ENCODE measurements around the gene SCYL1.

Gene SCYL1

DNA sequence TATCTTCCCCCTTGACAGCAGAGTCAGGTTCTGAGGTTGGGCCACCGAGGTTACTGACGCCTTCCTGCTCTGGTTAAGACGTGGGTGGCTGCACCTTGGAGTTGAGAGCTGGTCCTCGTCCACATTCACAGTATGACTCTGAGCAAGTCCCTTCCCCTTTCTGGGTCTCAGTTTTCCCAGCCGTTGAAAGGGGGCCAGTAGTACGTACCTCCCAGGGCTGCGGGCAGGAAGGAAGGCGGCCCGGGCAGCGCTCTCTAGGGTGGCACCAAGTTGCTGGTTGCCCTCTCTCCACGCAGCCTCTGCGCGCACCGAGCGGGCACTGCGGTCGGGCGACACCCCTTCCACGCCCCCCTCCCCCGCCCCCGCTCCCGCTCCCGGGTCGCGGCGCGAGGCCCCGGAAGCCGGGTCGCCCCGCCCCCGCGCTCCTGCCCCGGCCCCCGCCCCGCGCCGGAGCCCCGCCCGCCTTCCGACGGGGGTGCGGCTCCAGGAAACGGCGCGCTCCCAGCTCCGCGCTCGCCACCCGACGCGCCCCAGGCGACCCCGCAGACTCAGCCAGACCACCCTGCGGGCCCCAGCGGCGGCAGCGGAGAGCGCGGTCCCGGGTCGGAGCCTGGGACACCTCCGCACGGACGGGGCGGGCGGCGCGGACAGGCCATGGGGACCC lies 50.8 kb downstream of the SCYL1 start, which contains the start of gene EHBP1L1:
EHBP1L1 (plus strand) TSS at position 486 of the 664 bp plus-strand sequence. CDS start 250 bp downstream, outside the sequence.
- Histone ChIP-seq H3K79me2 (ENCODE audit: low read length) (peaks cover 70% of the 10 kb centered on the region), H3K4me2 (ENCODE audit: low read depth, low read length) (peak within 1 kb of the TSS; percentile 98), H3K9me3 (replicated peaks; ENCODE audit: insufficient read depth, low read length) (no peaks in the 10 kb centered on the region), H3K9ac (ENCODE audit: low read length) (peak within 1 kb of the TSS; percentile 87), H2AFZ (ENCODE audit: low read length) (0 out of 2 replicates have a peak within 1 kb of the TSS, but pooled peaks have one; percentile 55), H3K9me2 (replicated peaks; ENCODE audit: insufficient read depth, low read length) (no peaks in the 10 kb centered on the region), H3K4me3 (ENCODE audit: low read length) (peak within 1 kb of the TSS; percentile 91), H3K36me3 (replicated peaks; ENCODE audit: insufficient read depth, low read length) (no peaks in the 10 kb centered on the region), H3K27ac (ENCODE audit: low read length) (peak within 1 kb of the TSS; percentile 83), H3F3A (ENCODE audit: insufficient read depth, low read length) (peaks cover 40% of the 10 kb centered on the region), H3K27me3 (replicated peaks; ENCODE audit: insufficient read depth, low read length) (no peaks in the 10 kb centered on the region), H4K20me1 (ENCODE audit: insufficient read depth, low read length) (no peaks in the 10 kb centered on the region), H3K4me1 (ENCODE audit: low read length) (peaks cover 32% of the 10 kb centered on the region)
- TF ChIP-seq, protein P1, sequence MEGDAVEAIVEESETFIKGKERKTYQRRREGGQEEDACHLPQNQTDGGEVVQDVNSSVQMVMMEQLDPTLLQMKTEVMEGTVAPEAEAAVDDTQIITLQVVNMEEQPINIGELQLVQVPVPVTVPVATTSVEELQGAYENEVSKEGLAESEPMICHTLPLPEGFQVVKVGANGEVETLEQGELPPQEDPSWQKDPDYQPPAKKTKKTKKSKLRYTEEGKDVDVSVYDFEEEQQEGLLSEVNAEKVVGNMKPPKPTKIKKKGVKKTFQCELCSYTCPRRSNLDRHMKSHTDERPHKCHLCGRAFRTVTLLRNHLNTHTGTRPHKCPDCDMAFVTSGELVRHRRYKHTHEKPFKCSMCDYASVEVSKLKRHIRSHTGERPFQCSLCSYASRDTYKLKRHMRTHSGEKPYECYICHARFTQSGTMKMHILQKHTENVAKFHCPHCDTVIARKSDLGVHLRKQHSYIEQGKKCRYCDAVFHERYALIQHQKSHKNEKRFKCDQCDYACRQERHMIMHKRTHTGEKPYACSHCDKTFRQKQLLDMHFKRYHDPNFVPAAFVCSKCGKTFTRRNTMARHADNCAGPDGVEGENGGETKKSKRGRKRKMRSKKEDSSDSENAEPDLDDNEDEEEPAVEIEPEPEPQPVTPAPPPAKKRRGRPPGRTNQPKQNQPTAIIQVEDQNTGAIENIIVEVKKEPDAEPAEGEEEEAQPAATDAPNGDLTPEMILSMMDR (IDR thresholded peaks at IDR 0.05; ENCODE audit: low read length) = no peak
- TF ChIP-seq EZH2 (optimal IDR thresholded peaks at IDR 0.05; ENCODE audit: low read depth, low read length) = no peak
- TF ChIP-seq EZH2phosphoT487 (IDR thresholded peaks at IDR 0.05; ENCODE audit: low read length) = no peak
- peak; percentile 76 for DNase-seq

DNA sequence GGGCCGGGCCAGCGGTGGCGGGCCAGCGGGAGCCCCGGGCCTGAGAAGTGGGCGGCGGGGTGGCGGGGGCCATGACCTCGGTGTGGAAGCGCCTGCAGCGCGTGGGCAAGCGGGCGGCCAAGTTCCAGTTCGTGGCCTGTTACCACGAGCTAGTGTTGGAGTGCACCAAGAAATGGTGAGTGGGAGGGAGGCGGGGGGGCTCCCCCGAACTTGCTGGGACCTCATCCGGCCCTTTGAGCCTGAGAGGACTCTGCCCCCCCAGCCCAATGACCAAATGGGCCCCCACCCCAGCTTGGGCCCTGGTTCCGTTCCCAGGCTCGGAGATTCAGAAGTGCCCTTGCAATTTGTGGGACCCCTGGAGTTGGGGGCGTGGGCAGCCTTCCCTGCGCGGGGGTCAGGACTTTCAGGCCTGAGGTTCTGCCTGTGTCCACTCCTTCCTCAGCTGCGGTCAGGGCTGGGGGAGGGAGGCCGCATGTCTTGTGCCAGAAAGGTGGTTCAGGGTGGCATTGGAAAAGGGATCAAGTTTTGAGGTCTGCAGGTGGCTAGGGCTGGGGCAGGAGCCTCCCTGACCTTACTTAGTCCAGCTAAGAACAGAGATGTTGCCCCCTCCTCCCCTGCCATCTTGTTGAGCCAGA lies 51.5 kb downstream of the SCYL1 start:
- Histone ChIP-seq H4K20me1 (ENCODE audit: insufficient read depth, low read length) (no peaks in the 10 kb centered on the region), H2AFZ (ENCODE audit: low read length) (no peak overlapping the region), H3F3A (ENCODE audit: insufficient read depth, low read length) (peaks cover 36% of the 10 kb centered on the region), H3K4me3 (ENCODE audit: low read length) (peak overlapping the region; percentile 91), H3K9me2 (replicated peaks; ENCODE audit: insufficient read depth, low read length) (no peaks in the 10 kb centered on the region), H3K9ac (ENCODE audit: low read length) (peak overlapping the region; percentile 87), H3K9me3 (replicated peaks; ENCODE audit: insufficient read depth, low read length) (no peaks in the 10 kb centered on the region), H3K36me3 (replicated peaks; ENCODE audit: insufficient read depth, low read length) (no peaks in the 10 kb centered on the region), H3K4me1 (ENCODE audit: low read length) (peaks cover 28% of the 10 kb centered on the region), H3K27ac (ENCODE audit: low read length) (peak overlapping the region; percentile 63), H3K27me3 (replicated peaks; ENCODE audit: insufficient read depth, low read length) (no peaks in the 10 kb centered on the region), H3K79me2 (ENCODE audit: low read length) (peaks cover 69% of the 10 kb centered on the region), H3K4me2 (ENCODE audit: low read depth, low read length) (peak overlapping the region; percentile 98)
- TF ChIP-seq EZH2phosphoT487 (IDR thresholded peaks at IDR 0.05; ENCODE audit: low read length) (no peak), EZH2 (optimal IDR thresholded peaks at IDR 0.05; ENCODE audit: low read depth, low read length) (no peak)
- TF ChIP-seq, protein P1 (IDR thresholded peaks at IDR 0.05; ENCODE audit: low read length) = no peak
- DNase-seq = peak; percentile 19

DNA sequence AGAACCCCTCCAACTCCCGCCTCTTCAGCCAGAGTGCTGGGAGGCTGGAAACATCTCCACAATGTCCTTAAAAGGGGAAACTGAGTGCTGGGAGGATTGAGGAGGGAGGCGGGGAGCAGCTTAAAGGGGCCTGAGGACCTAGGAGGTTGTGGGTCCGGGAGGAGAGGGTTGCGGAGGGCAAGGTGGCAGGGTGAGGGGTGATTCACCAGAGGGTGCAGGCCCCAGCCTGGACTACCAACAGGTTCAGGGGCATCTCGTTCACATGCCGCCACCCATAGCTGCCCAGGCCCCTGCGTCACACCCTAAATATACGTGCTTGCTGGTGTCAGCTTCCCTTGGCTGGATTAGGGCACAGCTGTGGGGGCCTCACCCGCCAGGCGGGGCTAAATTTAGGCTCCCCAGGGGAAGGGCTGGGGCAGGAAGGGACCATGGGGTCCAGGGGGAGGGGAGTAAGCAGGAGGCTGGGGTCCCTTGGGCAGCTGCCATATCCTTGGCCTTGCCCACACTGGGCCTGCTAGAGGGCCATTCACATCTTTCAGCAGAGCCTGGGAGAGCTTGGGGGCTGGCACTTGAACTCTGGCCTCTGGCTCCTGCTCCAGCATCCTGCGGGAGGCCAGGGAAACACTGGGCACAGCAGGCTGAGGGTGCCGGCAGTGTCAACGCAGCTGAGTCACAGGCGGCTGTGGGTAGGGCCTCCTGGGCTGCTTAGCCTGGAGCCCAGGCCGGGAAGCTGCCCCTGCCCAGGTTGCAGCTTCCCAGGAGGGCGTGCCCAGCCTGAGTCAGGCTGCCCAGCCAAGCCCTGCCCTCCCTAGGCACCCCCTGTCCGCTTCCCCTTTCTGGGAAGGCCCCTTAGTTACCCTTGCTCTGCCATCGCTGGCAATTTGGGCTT lies 52.2 kb downstream of the SCYL1 start:
- peaks cover 28% of the 10 kb centered on the region for H3F3A ChIP-seq (ENCODE audit: insufficient read depth, low read length)
- peaks cover 62% of the 10 kb centered on the region for H3K79me2 ChIP-seq (ENCODE audit: low read length)
- H3K27ac ChIP-seq (ENCODE audit: low read length) = peak overlapping the region; percentile 63
- DNase-seq = peak; percentile 30
- no peaks in the 10 kb centered on the region for H3K9me2 ChIP-seq (replicated peaks; ENCODE audit: insufficient read depth, low read length)
- TF ChIP-seq, protein P1 (IDR thresholded peaks at IDR 0.05; ENCODE audit: low read length) = no peak
- TF ChIP-seq EZH2 (optimal IDR thresholded peaks at IDR 0.05; ENCODE audit: low read depth, low read length) = no peak
- TF ChIP-seq EZH2phosphoT487 (IDR thresholded peaks at IDR 0.05; ENCODE audit: low read length) = no peak
- peak overlapping the region; percentile 87 for H3K9ac ChIP-seq (ENCODE audit: low read length)
- no peak overlapping the region for H2AFZ ChIP-seq (ENCODE audit: low read length)
- H3K27me3 ChIP-seq (replicated peaks; ENCODE audit: insufficient read depth, low read length) = no peaks in the 10 kb centered on the region
- no peaks in the 10 kb centered on the region for H4K20me1 ChIP-seq (ENCODE audit: insufficient read depth, low read length)
- peaks cover 20% of the 10 kb centered on the region for H3K4me1 ChIP-seq (ENCODE audit: low read length)
- peak overlapping the region; percentile 91 for H3K4me3 ChIP-seq (ENCODE audit: low read length)
- H3K9me3 ChIP-seq (replicated peaks; ENCODE audit: insufficient read depth, low read length) = no peaks in the 10 kb centered on the region
- H3K4me2 ChIP-seq (ENCODE audit: low read depth, low read length) = peak overlapping the region; percentile 98
- H3K36me3 ChIP-seq (replicated peaks; ENCODE audit: insufficient read depth, low read length) = no peaks in the 10 kb centered on the region

Measured in MM.1S (cell line).